SK-N-SH treated with all-trans-retinoic acid at 6 μM for 48 hours (cell line): Measurements from ENCODE around the gene DEDD2.

ENCODE experiments used
- ATAC-seq: fragments of 200-7000 bp; cut with Tn5 transposase; 3 replicates; pipeline ENCODE4 v1.9.1; 2020; ENCODE audit warnings: mild to moderate bottlenecking, moderate library complexity
- ARNTL ChIP-seq: fragments of 450-650 bp; formaldehyde crosslinking; IDR thresholded peaks from 2 replicates; pipeline ENCODE4 v1.5.0; 2020; ENCODE audit warnings: low read depth, mild to moderate bottlenecking, moderate library complexity, borderline replicate concordance
- BACH2 ChIP-seq: fragments of 250-450 bp; sonication (Bioruptor Pico); IDR thresholded peaks from 2 replicates; pipeline ENCODE4 v1.9.0; 2021; ENCODE audit warnings: mild to moderate bottlenecking, borderline replicate concordance
- CSDC2 ChIP-seq: fragments of 250-450 bp; sonication (Bioruptor Pico); IDR thresholded peaks from 2 replicates; pipeline ENCODE4 v1.5.0; 2020; ENCODE audit warnings: mild to moderate bottlenecking, moderate library complexity
- ESRRG ChIP-seq: fragments of 250-450 bp; sonication (Bioruptor Pico); IDR thresholded peaks from 2 replicates; pipeline ENCODE4 v1.6.1; 2021; ENCODE audit warnings: mild to moderate bottlenecking
- GLIS3 ChIP-seq: fragments of 250-450 bp; sonication (Bioruptor Pico); IDR thresholded peaks from 2 replicates; pipeline ENCODE4 v1.5.0; 2020; ENCODE audit warnings: mild to moderate bottlenecking, moderate library complexity
- ISL1 ChIP-seq: fragments of 250-450 bp; sonication (Bioruptor Pico); IDR thresholded peaks from 2 replicates; pipeline ENCODE4 v2.1.2; 2022; ENCODE audit warnings: mild to moderate bottlenecking, moderate library complexity
- OSR1 ChIP-seq: fragments of 250-450 bp; sonication (Bioruptor Pico); IDR thresholded peaks from 2 replicates; pipeline ENCODE4 v1.8.0; 2022; ENCODE audit warnings: moderate library complexity, mild to moderate bottlenecking, inconsistent platforms
- POU6F1 ChIP-seq: fragments of 250-450 bp; sonication (Bioruptor Pico); IDR thresholded peaks from 2 replicates; pipeline ENCODE4 v1.8.0; 2021; ENCODE audit warnings: low read depth, mild to moderate bottlenecking, moderate library complexity, borderline replicate concordance
- PPARA ChIP-seq: fragments of 250-450 bp; sonication (Bioruptor Pico); IDR thresholded peaks from 2 replicates; pipeline ENCODE4 v1.5.0; 2020; ENCODE audit warnings: mild to moderate bottlenecking, borderline replicate concordance
- RARB ChIP-seq: fragments of 250-450 bp; sonication (Bioruptor Pico); IDR thresholded peaks from 2 replicates; pipeline ENCODE4 v1.8.0; 2021; ENCODE audit warnings: mild to moderate bottlenecking, moderate library complexity
- SNAI2 ChIP-seq: fragments of 250-450 bp; sonication (Bioruptor Pico); IDR thresholded peaks from 2 replicates; pipeline ENCODE4 v1.5.0; 2020; ENCODE audit warnings: mild to moderate bottlenecking, moderate library complexity
- TCF4 ChIP-seq: fragments of 250-450 bp; sonication (Bioruptor Pico); IDR thresholded peaks from 2 replicates; pipeline ENCODE4 v1.8.0; 2021; ENCODE audit warnings: mild to moderate bottlenecking, moderate library complexity, borderline replicate concordance
- ZC3H10 ChIP-seq: fragments of 250-450 bp; sonication (Bioruptor Pico); IDR thresholded peaks from 2 replicates; pipeline ENCODE4 v1.5.1; 2021; ENCODE audit warnings: mild to moderate bottlenecking, moderate library complexity
- ZFP30 ChIP-seq: fragments of 450-650 bp; formaldehyde crosslinking; IDR thresholded peaks from 2 replicates; pipeline ENCODE4 v1.5.0; 2022; ENCODE audit warnings: mild to moderate bottlenecking, moderate library complexity
- ZNF565 ChIP-seq: fragments of 450-650 bp; formaldehyde crosslinking; conservative IDR thresholded peaks from 2 replicates; pipeline ENCODE4 v1.5.0; 2020; ENCODE audit warnings: low read depth, mild to moderate bottlenecking, moderate library complexity
- ZNF70 ChIP-seq: fragments of 450-650 bp; formaldehyde crosslinking; IDR thresholded peaks from 2 replicates; pipeline ENCODE4 v1.5.0; 2020; ENCODE audit warnings: mild to moderate bottlenecking, moderate library complexity
- TF ChIP-seq, protein P1 (sequence below): fragments of 250-450 bp; sonication (Bioruptor Pico); IDR thresholded peaks from 2 replicates; pipeline ENCODE4 v1.8.0; 2020; ENCODE audit warnings: mild to moderate bottlenecking, moderate library complexity, borderline replicate concordance
- TF ChIP-seq, protein P2 (sequence below): fragments of 250-450 bp; sonication (Bioruptor Pico); IDR thresholded peaks from 2 replicates; pipeline ENCODE4 v1.5.0; 2020; ENCODE audit warnings: mild to moderate bottlenecking, moderate library complexity
- TF ChIP-seq, protein P3 (sequence below): fragments of 250-450 bp; sonication (Bioruptor Pico); IDR thresholded peaks from 2 replicates; pipeline ENCODE4 v1.5.1; 2021; ENCODE audit warnings: mild to moderate bottlenecking, moderate library complexity

Gene DEDD2

DNA sequence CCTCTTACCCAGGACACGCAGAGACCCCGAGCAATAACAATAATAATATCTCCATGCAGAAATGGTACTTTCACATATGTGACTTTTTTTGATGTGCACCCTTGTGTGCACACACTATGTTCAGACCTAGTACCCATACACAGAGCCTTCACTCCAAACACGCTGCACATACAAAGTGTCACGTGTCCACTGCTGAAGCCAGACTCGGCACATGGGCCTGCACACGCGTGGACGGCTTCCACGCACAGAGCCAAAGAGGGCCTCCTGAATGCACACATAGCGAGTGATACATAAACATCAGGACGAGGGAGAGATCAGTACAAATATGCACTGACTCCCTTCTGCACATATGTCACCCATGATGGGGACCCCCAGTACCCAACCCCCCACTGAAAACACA is 43.3 kb downstream of the DEDD2 start:
- no peak for ATAC-seq
- TF ChIP-seq ISL1 (CRISPR knock-in tag): no peak
- TF ChIP-seq, protein P1, sequence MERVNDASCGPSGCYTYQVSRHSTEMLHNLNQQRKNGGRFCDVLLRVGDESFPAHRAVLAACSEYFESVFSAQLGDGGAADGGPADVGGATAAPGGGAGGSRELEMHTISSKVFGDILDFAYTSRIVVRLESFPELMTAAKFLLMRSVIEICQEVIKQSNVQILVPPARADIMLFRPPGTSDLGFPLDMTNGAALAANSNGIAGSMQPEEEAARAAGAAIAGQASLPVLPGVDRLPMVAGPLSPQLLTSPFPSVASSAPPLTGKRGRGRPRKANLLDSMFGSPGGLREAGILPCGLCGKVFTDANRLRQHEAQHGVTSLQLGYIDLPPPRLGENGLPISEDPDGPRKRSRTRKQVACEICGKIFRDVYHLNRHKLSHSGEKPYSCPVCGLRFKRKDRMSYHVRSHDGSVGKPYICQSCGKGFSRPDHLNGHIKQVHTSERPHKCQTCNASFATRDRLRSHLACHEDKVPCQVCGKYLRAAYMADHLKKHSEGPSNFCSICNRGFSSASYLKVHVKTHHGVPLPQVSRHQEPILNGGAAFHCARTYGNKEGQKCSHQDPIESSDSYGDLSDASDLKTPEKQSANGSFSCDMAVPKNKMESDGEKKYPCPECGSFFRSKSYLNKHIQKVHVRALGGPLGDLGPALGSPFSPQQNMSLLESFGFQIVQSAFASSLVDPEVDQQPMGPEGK (CRISPR knock-in tag): no peak
- no peak for TF ChIP-seq POU6F1
- no peak for TF ChIP-seq RARB (CRISPR knock-in tag)
- no peak for TF ChIP-seq ESRRG
- no peak for TF ChIP-seq BACH2 (CRISPR knock-in tag)
- no peak for TF ChIP-seq ZC3H10
- TF ChIP-seq ARNTL: no peak
- TF ChIP-seq ZFP30: no peak
- no peak for TF ChIP-seq SNAI2
- no peak for TF ChIP-seq CSDC2 (CRISPR knock-in tag)
- TF ChIP-seq PPARA (CRISPR knock-in tag): no peak

DNA sequence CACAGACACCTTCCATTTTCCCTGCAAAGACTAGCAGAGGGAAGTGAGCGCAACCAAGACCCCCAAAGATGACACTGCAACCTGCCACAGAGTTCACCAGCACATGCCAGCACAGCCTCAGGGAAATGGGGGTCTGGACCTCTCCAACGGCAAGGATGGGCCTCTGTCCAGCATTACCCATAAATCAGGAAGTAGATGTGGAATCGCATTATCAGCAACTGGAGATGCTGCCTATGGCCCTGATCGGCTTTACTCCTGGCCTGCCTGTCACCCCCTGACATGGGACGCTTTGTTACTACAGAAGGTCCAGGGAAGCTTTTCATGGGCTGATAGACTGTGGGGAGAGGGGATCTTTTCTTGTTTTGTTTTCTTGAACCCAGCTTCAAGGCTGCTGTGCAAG is 43.8 kb downstream of the DEDD2 start:
- no peak for TF ChIP-seq OSR1 (CRISPR knock-in tag)
- no peak for TF ChIP-seq TCF4 (CRISPR knock-in tag)
- TF ChIP-seq, protein P2, sequence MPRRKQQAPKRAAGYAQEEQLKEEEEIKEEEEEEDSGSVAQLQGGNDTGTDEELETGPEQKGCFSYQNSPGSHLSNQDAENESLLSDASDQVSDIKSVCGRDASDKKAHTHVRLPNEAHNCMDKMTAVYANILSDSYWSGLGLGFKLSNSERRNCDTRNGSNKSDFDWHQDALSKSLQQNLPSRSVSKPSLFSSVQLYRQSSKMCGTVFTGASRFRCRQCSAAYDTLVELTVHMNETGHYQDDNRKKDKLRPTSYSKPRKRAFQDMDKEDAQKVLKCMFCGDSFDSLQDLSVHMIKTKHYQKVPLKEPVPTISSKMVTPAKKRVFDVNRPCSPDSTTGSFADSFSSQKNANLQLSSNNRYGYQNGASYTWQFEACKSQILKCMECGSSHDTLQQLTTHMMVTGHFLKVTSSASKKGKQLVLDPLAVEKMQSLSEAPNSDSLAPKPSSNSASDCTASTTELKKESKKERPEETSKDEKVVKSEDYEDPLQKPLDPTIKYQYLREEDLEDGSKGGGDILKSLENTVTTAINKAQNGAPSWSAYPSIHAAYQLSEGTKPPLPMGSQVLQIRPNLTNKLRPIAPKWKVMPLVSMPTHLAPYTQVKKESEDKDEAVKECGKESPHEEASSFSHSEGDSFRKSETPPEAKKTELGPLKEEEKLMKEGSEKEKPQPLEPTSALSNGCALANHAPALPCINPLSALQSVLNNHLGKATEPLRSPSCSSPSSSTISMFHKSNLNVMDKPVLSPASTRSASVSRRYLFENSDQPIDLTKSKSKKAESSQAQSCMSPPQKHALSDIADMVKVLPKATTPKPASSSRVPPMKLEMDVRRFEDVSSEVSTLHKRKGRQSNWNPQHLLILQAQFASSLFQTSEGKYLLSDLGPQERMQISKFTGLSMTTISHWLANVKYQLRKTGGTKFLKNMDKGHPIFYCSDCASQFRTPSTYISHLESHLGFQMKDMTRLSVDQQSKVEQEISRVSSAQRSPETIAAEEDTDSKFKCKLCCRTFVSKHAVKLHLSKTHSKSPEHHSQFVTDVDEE (CRISPR knock-in tag): no peak
- no peak for TF ChIP-seq ZNF70 (CRISPR knock-in tag)
- TF ChIP-seq POU6F1: no peak
- TF ChIP-seq GLIS3 (CRISPR knock-in tag): no peak
- no peak for TF ChIP-seq CSDC2 (CRISPR knock-in tag)
- TF ChIP-seq, protein P3, sequence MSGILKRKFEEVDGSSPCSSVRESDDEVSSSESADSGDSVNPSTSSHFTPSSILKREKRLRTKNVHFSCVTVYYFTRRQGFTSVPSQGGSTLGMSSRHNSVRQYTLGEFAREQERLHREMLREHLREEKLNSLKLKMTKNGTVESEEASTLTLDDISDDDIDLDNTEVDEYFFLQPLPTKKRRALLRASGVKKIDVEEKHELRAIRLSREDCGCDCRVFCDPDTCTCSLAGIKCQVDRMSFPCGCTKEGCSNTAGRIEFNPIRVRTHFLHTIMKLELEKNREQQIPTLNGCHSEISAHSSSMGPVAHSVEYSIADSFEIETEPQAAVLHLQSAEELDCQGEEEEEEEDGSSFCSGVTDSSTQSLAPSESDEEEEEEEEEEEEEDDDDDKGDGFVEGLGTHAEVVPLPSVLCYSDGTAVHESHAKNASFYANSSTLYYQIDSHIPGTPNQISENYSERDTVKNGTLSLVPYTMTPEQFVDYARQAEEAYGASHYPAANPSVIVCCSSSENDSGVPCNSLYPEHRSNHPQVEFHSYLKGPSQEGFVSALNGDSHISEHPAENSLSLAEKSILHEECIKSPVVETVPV (CRISPR knock-in tag): no peak
- TF ChIP-seq BACH2 (CRISPR knock-in tag): no peak
- TF ChIP-seq ARNTL: no peak
- no peak for TF ChIP-seq ZFP30
- no peak for TF ChIP-seq ESRRG
- no peak for TF ChIP-seq ZNF565
- TF ChIP-seq, protein P1 (CRISPR knock-in tag): no peak
- ATAC-seq: no peak

DNA sequence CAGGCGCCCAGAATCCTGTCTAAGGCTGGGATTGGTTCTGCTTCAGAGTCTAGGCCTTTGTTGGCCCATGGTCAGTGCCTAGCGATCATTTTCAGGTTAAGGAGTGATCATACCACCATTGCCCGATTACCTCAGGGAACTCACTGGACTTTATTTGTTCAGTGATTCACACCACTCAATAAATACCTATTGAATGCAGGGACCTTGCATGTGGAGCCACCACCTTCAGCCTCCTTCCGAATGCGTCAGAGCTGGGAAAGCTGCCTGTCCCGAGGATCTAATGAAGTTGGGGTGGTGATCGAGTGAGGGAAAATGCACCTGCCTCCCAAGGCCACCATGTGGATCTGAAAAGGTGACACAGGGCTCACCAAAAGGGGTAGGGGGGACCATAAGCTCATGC is 45.2 kb downstream of the DEDD2 start:
- ATAC-seq: no peak
- no peak for TF ChIP-seq SNAI2
